NOMO-1 treated with dmso at 0.1 percent for 144 hours (cell line): ENCODE data around the gene MED12L.
"Not testable (repeated sequence)": the region's sequence is repeated elsewhere in the genome, so short reads cannot be mapped to it uniquely, and the experiment has no call there.

Experiments used
- DNase-seq: peaks from one replicate; lab custom pipeline; 2025; ENCODE audit not compliant: unreplicated experiment; lab: John Stamatoyannopoulos, UW

MED12L gene

DNA sequence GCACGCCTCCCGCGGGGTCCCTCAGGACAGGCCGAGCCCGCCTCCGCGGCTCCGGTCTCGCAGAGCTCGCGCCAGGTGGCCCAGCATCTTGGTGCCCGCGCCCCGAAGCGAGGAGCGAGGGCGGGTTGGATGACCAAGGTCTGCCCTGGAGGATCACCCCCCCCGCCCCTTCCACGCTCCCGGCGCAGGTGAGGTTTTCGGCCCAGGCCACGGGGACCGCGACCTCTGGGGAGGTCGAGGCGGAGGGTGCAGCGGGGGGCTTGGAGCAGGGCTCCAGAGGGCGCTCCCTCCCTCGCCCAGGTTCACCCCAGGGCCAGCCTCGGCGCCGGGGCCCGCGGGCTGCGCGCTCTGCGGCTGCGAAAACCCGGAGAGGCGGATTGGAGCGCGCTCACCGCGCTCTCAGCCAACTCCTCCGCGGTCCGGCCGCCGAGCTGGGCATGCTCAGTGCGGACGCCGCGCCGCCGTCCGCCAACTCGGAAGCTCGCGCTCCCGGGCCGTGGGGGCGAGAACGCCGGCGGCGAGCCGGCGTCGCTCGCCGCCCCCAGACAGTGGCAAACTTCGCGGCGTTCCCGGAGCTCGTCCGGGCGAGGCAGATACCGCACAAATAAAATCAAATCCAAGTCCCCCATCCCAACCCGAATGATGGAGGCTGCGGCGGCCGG lies at the start of gene MED12L:
Gene MED12L, plus strand, starts transcription at position 438 of the 662 bp plus-strand sequence. CDS start 1,263 bp downstream, outside the sequence.
- peak; percentile 42 for DNase-seq

DNA sequence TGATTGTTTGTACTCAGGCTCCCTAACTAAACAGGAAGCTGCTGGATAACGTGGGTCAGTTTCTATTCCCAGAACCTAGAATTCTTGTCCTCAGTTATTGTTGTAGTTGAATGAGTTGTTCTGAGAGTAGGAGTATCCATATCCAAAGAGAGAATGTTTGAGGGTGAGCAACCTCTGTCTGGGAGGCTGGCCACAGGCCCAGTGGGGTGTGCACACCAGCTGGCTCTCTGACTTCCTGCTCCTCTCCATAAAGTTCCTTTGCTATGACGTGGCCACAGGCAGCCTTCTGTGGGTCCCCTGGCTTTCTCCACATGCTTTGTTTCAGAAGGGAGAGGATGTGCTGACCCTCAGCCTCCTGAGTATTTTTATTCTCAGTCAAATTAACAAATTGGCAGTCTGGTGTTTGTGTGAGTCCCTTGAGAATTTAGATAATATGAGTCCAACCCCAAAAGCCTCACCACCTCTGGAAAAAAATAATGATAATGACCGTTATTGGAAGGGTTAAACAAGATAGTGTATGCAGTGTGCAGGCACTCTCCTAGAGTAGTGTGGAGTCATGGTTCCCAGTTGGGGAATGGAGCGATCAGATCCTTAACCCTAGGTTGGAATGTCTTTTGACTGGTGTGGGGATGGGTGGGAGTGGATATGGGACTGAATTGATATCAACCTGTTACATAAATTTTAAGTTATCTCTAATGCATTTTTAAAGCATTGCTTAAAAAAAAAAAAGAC lies 47.6 kb upstream of the MED12L start:
- DNase-seq, result no peak

GRCh38 chr3:151044706-151045105 lies 40.8 kb upstream of the MED12L start:
- DNase-seq, result no peak

- no peak for DNase-seq
These were observed 37.8 kb upstream of the MED12L start for GRCh38 chr3:151047636-151048035.

GRCh38 chr3:151051533-151051932 lies 33.9 kb upstream of the MED12L start:
- no peak for DNase-seq

GRCh38 chr3:151052346-151052745 lies 33.1 kb upstream of the MED12L start:
- DNase-seq, result no peak

DNA sequence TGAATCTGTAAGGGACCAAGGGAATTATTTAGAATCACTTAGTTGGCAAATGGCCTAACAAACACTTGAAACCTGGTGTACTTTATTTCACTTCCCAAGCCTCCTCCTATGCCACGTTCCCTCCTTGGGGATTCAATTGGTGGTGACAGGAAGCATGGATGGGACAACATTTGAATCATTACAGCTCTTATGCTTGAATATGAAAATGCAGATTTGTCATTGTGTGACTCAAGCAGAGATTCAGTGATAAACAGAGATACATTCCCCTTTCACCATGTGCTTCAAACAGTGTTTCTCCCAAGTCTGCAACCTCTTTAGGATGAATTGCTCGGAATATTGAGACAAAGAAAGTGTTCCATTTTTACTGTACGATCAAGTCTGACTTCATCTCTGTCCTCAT lies 32.7 kb upstream of the MED12L start:
- no peak for DNase-seq

DNA sequence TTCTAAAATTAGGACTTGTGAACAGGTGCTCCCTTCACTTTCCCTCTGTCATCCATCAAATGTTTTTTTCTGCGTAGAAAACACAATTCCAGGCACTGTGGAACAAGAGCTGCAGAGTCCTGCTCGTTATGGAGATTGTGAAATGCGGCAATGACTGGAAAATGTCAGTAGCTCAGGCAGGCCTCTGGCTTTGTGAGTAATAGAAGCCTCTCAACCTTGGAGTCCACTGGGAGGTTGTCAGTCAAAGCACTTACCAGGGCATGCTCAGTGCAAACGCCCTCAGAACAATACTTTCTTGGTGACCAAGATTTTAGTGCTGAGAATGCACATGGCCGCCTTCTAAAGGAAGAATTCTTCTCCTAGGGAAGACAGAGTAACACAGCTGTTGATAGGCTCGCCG lies 26.7 kb upstream of the MED12L start:
- DNase-seq, result no peak

DNA sequence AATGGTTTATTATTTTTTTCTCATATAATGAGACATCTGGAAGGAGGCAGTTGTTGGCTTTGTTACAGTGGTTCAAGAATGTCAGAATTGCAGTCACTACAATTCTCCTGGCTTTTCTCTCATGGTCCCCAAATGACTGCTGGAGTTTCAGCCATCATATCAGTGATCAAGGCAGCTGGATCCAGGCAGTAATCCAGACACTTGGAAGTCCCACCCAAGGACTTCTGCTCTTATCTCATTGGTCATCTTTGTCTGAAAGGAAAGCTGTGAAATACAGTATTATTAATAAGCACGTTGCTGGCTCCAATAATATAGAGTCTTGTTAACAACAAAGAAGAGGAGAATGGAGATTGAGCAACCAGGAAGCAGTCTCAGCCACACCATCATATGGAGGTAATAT lies 22.9 kb upstream of the MED12L start:
- DNase-seq, result no peak

GRCh38 chr3:151067158-151067557 lies 18.3 kb upstream of the MED12L start:
- DNase-seq, result no peak

- not testable (repeated sequence) for DNase-seq
These were observed 12.6 kb upstream of the MED12L start for GRCh38 chr3:151072842-151073241.

- no peak for DNase-seq
These were observed 11.2 kb upstream of the MED12L start for GRCh38 chr3:151074256-151074655.

DNA sequence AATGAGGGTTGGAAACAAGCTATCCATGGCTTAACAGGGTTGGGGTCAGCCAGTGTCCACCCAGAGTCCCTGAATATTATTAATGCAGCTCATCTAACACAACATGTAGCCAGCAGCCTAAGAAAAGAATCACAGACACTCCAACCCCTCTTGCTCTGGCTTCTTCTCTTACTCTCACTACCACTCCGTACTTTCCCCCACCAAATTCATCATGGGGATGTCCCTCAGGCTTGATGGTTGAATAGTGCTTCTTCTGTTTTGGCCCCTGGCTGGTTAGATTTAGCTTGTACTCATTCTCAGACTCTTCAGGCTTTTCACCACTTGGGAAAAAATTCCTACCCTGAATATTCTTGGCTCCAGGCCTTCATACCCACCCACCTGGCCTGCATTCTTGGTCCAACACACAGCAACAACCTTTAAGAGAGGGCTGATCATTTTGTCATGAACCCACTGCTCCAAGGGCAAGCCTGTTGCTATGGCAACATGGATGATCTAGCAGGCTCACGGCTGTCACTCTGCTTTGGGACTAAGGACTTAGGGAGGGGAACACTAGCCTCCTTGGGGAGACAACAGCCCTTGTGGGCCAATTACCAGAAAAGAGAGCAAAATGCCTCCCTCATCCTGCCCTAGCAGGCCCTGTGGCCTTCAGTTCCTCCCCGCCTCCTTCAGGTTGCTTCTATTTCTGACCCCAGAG lies 9.4 kb upstream of the MED12L start:
- no peak for DNase-seq

DNA sequence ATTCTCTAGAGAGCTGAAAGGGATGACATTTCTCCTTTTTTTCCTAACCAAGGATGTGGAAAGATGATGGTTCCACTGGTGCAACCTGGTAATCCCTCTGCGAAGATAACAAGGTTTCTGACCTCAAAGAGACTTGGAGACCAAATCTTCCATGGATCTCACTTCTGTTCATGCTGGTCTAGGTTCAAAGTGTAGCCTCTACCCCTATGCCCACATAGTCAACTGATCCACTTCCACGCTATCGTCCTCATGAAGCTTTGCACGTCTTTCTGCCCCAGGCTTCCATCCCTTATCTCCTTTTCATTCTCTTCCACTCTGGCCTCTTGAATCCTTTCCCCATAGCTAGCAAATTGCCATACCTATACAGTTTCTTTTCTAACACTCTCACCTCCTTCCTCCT lies 8.8 kb upstream of the MED12L start:
- DNase-seq, result no peak

DNA sequence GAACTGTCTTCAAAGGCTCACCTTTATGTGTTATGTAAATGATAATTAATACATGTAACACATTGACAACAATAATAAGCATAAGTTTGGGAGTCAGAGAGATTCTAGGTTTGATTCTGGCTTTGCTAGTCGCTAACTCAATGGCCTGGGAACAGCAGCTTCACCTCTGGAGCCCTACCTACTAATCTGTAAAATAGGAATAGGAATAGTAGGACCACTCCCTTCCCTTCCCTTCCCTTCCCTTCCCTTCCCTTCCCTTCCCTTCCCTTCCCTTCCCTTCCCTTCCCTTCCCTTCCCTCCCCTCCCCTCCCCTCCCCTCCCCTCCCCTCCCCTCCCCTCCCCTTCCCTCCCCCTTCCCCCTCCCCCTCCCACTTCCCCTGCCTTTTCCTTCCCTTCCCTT lies 4.4 kb upstream of the MED12L start:
- DNase-seq, result not testable (repeated sequence)

GRCh38 chr3:151082880-151083838 lies 2.3 kb upstream of the MED12L start:
- DNase-seq, result no peak

DNA sequence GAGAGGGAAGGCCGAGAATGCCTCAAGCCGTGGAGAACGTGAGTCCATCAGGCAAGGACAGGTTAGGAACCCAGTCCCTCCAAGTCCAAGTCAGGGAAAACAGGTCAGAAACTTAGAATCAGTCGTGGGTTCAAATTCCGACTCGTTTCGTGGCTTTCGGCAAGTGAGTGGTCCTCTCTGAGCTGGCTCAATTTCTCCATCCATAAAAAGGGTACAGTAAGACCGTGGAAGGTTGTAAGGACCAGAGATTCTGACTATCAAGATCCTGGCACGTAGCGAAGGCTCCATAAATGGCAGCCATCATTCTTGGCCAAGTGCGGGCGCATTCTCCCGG lies 604 bp upstream of the MED12L start:
- no peak for DNase-seq

DNA sequence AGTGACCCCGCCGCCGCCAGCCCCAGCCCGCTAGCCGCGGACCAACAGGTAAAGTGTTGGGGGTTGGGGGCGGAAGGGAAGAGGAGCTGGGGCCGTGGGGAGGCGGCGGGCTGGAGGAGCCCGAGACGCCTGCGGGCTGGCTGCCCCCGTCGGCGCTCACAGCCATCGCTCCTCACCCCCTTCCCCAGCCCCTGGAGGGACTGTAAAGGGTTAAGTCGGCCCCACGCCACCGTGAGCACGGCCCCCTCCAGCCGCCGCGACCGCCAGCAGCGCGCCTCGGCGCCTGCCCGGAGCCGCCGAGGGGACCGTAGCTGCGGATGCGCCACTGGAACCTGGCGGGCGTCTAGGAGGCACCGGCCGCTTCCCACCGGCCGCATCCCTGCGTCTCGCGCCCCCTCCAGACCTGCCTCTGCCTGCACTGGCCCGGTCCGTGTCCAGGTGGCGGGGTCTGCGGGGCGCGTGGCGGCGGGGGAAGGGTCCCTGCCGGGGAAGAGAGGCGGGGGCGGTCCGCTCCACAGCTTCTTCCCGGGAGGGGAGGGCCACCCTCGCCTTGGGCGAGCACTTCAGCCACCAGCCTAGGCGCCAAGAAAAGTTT lies 522 bp downstream of the MED12L start:
- DNase-seq, result no peak

- DNase-seq, result peak; percentile 85
These were observed 1.3 kb downstream of the MED12L start for GRCh38 chr3:151086484-151087456.

- no peak for DNase-seq
These were observed 2.2 kb downstream of the MED12L start for GRCh38 chr3:151087648-151088047.
